HG03354 (cell line): ENCODE data around the gene FREY1.
"Not testable (repeated sequence)": the region's sequence is repeated elsewhere in the genome, so short reads cannot be mapped to it uniquely, and the experiment has no call there.

ENCODE experiments used
- ATAC-seq: cut with Tn5 transposase; IDR thresholded peaks from one replicate; pipeline ENCODE4 v1.9.1; 2021; ENCODE audit warnings: mild to moderate bottlenecking; ENCODE audit not compliant: unreplicated experiment, poor library complexity, severe bottlenecking

FREY1 gene

DNA sequence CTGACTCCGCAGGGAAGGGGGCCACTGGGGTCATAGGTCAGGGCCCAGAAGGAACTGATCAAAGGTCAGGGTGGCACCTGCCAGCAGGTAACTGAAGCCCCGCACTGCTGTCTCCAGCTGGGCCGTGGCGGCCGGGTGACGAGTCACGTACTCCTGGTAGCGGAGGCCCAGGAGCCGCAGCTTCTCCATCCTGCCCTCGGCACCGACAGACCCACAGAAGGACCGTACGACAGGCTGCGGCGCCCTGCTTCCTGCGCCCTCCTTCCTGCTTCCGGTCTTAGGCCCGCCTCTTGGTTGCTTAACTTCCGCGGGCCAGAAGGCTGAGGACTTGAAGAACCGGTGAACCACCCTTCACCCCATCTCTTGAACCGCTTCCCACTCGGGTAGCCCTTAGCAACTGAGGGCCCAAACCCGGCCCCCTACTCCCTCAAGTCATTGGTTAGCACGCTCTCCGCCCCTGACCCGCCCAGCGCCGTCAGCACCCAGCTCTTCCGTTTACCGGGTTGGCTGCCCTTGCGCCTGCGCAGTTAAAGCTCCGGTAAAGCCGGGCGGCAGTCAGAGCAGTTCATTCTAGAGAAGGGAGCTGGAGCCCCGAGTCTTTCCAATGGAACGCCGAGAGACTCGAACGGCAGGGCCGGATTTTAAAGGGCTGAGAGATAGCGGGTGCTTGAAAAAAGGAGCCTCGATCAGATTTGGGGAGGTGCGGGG is 10.7 kb upstream of the FREY1 start, which contains the start of gene PEX16:
Gene PEX16 (minus strand): TSS at position 255 of the 708 bp plus-strand sequence. CDS start 66 bp downstream, at position 189.
- ATAC-seq, result peak; percentile 92

DNA sequence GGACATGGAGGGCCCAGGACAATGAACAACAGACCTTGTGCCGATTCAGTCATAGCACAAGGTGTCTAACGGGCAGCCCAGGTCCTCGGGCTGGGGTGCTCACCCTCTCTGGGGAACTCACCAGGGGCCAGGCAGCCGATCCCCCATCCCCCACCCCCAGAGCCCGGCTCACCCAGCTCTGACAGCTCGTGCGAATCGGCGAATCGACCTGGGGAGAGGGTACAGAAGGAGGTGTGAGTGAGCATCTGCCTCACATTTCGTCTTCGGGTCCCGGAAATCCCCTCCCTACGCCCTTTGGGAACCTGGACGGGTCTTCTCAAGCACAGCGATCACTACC is 10.2 kb upstream of the FREY1 start:
- no peak for ATAC-seq

DNA sequence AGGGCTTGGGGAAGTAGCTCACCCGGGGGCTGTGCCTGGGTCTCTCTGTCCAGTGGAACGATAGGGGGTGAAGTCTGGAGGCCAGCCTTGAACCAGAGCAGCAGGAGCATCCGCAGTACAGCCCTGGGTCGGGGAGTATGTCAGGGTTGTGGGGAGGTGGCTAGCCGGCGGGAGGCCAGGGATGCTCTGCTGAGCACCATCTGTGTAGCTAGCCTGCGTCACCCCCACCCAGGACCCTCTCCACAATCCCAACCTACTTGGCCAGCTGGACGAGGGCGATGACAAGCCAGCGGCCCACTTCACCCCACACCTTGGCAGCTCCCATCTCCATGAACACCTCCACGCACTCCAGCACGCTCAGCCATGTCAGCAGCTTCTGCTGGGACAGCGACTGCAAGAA is 8.4 kb upstream of the FREY1 start:
- no peak for ATAC-seq

DNA sequence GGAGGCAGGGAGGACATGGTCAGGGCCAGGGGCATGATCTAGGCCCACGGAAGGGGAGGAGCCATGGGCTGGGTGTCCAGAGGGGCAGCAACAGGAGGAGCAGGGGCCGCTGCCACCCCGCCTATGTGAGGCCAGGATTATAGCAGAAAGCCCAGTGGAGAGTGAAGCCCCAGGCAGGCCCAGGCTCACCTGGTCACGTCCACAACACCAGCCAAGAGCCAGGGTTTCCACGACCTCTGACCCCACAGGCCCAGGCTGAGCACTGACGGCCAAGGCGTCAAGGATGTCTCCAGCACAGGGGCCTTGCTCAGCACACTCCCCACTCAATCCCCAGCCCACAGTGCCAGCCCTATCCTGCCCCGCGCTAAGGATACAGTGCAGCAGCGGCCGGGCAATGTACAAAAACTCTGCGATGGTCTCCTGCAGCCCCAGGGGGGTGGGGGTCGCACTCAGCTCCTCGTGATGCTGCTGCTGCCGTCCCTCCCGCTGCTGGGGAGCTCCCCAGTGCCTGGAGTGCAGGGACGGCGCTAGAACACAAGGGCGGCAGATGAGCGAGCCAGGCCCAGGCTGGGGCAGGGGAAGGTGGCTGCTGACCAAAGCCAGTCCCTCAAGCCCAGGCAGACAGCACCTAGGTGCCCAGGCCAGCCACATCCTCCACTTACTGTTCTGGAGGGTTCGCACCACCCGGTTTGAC is 7.0 kb upstream of the FREY1 start:
- no peak for ATAC-seq

DNA sequence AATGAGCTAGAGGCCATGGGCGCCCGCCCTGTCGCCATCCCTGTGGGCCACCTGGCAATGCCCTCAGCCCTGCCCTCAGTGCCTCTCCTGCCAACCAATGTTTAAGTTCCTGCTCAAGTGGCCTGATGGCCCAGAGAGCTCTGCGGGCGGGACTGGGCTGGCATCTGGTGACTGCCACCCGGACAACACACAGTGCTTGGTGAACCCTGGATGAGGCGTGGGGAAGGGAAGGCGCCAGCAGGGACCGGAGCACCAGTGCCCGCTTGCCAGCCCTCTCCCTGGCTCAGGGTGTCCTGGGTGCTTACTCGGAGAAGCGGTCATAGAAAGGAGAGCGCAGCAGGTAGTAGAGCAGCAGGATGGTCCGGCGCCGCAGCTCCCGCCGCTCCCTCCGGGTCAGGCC is 6.4 kb upstream of the FREY1 start:
- no peak for ATAC-seq

DNA sequence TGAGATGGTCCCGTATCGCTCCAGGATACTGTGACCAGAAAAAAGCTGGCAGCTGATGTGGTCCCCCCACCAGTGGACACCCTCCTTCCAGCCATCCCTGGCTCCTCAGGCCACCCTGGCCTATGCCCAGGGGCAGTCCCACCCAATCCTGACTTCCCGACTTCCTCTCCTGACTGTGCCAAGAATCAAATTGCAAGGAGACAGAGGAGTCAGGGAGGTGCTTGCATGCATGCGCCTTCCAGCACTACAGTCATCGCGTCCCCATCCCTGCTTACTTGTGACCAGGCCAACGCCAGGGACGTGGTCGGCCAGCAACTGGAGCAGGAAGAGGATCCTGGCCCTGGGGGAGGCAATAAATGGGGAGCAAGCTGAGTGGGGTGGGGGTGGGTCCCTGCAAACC is 3.6 kb upstream of the FREY1 start:
- no peak for ATAC-seq

DNA sequence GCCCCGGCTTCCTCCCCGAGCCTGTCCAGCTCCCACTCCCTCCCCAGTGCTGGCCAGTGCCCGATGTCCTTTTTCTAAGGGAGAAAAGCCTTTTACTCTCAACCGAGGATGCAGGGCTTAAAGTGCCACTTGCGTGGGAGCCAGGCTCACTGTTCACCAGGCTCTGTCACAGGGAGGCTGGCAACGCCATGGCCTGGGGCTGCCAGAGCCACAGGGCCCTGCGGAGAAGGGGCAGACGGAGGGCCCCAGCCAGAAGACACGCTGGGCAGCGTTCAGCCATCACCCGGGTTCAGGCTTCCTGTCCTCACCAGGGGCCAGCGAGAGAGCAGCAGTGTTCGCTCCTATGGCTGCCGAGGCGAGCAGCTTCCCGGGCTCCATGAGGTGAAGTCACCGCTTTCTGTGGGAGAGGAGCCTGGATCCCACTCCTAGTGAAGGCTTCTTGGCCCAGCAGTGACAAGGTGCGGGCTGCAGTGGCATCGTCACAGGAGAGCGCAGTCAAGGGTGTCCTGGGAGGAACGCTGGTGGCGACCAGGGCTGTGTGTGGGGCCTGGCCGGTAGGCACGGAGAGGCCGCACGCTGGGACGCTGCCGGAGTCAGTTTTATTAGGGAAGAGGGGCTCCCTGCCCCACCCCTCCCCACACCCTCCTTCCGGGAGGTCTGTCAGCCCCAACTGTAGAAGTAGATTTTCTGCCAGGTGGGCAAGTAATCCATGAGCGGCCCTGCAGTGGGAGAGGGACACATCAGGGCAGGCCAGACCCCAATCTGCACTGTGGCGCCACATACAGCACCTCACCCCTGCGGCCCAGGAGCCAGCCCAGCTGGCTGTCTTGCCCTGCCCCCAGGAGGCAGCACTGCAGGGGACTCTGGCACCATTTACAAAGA is 2.8 kb upstream of the FREY1 start:
- no peak for ATAC-seq

DNA sequence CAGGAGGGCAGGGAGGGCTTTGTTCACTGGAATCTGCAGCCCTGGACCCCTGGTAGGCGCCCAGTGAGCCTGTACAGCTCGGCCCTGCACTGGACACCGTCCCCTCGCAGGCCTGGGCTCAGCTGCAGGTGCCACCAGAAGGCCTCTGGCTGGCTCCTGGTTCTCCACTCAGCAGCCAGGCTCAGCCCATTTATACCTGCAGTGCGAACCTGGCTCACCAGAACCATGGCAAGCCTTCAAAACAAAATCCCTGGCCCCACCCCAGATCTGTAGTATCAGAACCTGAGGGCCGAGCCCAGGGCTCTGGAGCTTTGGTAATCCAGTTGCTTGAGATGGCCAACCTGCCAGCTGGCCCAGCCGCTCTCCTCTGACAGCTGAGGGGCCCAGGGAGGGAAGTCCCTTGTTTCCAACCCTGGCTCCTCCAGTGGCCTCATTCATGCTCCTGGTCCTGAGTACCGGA is 870 bp upstream of the FREY1 start:
- no peak for ATAC-seq

- no peak for ATAC-seq
Observed at GRCh38 chr11:45906096-45906682, 882 bp downstream of the FREY1 start.

DNA sequence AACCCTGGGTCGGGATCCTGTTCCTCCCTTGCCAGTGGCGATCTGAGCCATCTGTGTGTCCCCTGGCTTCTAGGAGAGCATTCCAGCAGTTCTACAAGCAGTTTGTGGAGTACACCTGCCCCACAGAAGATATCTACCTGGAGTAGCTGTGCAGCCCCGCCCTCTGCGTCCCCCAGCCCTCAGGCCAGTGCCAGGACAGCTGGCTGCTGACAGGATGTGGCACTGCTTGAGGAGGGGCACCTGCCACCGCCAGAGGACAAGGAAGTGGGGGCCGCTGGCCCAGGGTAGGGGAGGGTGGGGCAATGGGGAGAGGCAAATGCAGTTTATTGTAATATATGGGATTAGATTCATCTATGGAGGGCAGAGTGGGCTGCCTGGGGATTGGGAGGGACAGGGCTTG is 1.5 kb downstream of the FREY1 start:
- not testable (repeated sequence) for ATAC-seq

DNA sequence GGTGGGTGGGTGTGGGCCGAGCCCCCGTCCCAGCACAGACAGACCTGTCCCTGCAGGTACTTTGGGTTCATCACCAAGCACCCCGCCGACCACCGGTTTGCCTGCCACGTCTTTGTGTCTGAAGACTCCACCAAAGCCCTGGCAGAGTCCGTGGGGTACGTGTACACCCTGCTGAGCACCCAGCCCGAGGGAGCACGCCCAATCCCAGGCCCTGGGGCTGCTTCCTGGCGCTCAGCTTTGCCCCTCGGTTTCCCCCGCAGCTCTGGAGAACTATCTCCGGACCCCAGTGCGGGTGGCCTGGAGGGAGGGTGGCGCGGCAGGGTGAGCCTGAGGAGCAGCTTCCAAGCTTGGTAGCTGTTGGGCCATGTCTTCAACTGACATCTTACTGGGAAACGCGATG is 2.0 kb downstream of the FREY1 start:
- ATAC-seq, result no peak

GRCh38 chr11:45904309-45904915 is 2.7 kb downstream of the FREY1 start:
- ATAC-seq, result no peak

- no peak for ATAC-seq
Observed at GRCh38 chr11:45902452-45903380, 4.4 kb downstream of the FREY1 start.

DNA sequence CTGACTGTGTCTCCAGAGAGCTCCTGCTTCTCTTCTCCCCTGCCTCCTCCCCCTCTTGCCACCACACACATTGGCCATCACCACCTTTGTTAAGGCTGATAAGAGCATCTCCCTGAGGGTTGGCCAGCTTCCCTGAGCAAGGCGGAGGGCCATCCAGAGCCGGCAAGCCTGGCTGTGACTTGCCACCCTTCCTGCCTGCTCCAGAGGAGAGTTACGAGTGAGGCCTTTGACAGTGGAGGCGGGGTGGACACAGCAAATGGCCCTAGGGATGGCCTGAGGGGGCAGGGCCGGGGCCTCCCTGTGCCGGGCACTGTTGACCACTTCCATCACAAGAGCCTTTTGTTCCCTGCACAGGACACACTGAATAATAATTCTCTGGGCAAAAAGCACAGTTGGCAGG is 5.4 kb downstream of the FREY1 start:
- no peak for ATAC-seq

DNA sequence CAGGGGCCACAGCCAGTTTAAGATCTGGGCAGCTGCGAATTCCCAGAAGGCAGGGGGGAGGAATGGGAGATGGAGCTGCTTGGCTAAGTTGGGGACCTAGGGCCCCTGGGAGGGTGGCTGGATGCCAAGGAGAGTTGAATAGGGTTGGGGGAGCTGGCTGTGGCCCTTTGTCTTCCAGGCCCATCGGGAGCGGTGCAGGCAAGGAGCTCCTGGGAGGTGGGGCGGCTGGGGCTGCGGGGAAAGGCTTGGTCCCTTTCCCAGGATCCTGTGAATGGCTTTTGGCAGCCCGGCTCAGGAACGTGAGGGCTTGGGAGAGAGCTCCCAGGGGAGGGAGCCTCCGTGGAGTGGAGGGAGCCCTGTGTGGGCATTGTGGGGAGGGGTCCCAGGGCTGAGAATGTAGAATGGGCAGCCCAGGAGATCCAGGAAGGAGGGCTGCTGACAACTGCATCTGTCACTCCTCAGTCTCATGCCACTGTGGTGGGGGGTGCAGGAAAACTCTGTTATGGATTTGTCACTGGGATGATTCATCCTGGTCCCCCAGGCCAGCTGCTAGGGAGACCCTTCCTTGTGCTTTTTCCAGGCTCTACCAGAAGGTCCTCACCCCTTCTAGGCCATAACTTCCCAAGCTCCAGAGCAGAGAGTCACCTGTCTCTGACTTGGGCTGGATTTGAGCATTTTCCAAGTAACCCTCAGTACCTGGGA is 6.0 kb downstream of the FREY1 start:
- ATAC-seq, result no peak

DNA sequence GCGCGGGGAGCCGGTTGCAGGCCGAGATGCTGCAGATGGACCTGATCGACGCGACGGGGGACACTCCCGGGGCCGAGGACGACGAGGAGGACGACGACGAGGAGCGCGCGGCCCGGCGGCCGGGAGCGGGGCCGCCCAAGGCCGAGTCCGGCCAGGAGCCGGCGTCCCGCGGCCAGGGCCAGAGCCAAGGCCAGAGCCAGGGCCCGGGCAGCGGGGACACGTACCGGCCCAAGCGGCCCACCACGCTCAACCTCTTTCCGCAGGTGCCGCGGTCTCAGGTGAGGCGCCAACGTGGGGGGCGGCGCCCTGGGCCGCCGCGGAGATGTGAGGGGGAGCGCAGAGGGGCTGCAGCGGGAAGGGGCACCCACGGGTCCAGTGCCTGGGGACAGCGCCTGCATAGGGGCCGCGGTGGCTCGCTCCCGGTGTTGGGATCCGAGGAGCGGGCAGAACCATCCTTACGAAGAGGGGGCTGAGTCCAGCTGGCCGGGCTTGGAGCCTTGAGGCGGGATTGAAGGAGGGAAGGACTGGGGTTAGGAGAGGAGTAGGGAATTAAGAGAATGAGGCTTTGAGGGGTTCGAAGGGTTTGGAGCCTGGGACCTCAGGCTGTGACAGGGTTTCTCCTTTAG is 6.8 kb downstream of the FREY1 start:
- not testable (repeated sequence) for ATAC-seq

GRCh38 chr11:45899448-45900174 is 7.5 kb downstream of the FREY1 start:
- peak; percentile 66 for ATAC-seq
